Stimulated activated naive CD4-positive, alpha-beta T cell treated with Interleukin-2 at 50 U/mL for 16 hours (primary cell): ENCODE data around the gene OSGEPL1.
A peak's percentile ranks its signal among the peaks of the same experiment; 100 is the strongest.
"Not testable (repeated sequence)": the region's sequence is repeated elsewhere in the genome, so short reads cannot be mapped to it uniquely, and the experiment has no call there.

Experiments
- DNase-seq: peaks from one replicate; lab custom pipeline; 2025; lab: John Stamatoyannopoulos, UW

The OSGEPL1 gene, protein sequence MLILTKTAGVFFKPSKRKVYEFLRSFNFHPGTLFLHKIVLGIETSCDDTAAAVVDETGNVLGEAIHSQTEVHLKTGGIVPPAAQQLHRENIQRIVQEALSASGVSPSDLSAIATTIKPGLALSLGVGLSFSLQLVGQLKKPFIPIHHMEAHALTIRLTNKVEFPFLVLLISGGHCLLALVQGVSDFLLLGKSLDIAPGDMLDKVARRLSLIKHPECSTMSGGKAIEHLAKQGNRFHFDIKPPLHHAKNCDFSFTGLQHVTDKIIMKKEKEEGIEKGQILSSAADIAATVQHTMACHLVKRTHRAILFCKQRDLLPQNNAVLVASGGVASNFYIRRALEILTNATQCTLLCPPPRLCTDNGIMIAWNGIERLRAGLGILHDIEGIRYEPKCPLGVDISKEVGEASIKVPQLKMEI

GRCh38 chr2:189762551-189763298 is at the start of gene OSGEPL1:
OSGEPL1 (minus strand) TSS chr2:189762792; CDS start chr2:189761640, 1,152 bp downstream.
- DNase-seq = peak; percentile 93

DNA sequence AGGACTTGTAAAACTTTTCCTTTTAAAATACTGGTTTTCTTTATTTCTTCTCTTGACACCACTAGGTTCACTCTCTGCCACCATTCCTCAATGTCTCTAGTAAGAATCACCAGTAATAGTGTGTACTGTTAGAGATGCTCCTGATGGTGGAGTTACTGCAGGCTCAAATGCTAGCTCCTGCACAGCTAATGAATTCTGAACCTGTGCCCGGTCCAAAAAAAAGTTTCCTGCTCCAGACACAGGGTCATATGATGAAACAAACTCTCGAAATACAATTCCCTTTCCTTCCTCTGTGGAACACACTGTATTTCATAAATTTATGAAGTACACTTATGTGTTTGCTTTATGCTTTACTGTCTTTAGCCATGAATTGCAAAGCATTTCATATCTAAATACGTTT is 40.8 kb upstream of the OSGEPL1 start:
- no peak for DNase-seq

GRCh38 chr2:189802396-189802912 is 39.9 kb upstream of the OSGEPL1 start:
- no peak for DNase-seq

- DNase-seq = peak; percentile 22
Measured at GRCh38 chr2:189799531-189799930, 36.9 kb upstream of the OSGEPL1 start.

DNA sequence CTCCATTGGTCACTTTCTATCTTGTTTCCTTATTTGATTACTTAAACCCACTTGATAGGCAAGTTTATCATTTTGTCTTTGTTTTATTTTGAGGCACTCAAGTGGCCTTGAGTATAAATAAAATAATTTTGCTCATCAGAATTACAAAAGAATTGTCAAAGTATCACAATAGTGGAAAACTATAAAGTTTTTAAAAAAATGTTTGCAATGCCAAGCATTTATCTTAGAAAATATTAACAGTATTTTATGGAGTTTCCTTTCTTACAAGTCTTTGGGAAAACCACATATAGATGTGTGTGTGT is 36.4 kb upstream of the OSGEPL1 start:
- DNase-seq = no peak

DNA sequence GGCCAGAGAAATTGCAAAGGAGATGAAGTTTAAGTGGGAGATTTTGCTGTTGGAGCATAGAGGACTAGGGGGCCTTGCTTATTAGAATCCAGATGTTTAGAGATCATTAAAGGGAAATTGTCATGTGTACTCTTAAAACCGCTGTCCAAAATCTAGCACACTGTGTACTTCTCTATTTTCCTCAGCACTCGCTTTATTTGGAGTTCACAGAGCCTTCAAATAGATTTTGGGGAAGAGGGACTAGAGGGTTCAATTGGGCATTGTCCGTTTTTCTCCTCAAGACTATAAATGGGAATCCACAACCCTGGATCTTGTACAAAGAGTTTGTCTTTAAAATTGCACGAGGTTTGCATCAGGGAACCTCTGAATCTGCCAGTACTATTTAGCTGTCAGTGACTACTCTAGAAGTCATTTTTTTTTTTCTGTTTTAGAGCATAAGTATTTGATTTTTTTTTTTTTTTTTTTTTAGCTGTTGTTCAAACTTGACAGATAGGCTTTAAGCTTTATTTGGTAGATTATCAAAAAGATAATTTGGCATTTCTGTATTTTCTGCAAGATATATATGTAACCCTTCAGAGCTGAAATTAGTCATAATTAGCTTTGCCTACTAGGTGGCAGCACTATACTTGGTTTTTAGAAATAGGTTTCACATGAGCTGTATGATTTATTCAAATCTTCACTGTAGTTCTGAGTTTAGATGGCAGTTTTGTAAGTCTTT is 35.9 kb upstream of the OSGEPL1 start:
- DNase-seq = no peak

GRCh38 chr2:189797902-189798301 is 35.3 kb upstream of the OSGEPL1 start:
- DNase-seq = no peak

- DNase-seq = no peak
Measured at GRCh38 chr2:189794310-189794709, 31.7 kb upstream of the OSGEPL1 start.

DNA sequence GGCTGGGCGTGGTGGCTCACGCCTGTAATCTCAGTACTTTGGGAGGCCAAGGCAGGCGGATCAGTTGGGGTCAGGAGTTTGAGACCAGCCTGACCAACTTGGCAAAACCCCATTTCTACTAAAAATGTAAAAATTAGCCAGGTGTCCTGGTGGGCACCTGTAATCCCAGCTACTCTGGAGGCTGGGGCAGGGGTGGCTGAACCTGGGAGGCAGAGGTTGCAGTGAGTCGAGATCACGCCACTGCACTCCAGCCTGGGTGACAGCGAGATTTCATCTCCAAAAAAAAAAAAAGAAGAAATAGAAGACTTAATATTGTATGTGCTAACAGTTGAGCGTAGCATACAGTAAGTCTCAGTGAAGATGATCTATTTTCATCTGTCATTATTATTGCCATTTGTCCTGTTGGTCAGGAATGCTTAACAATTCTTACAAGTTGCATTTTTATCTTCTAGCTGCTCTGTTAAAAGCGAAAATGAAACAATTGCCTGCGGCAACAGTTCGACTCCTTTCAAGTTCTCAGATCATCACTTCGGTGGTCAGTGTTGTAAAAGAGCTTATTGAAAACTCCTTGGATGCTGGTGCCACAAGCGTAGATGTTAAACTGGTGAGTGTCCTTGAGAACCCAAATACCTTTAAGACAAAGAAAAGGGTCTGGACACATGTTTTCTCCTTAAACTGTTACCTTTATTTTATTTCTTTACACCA is 28.9 kb upstream of the OSGEPL1 start:
- DNase-seq = no peak

- peak; percentile 93 for DNase-seq
Measured at GRCh38 chr2:189783927-189784867, 21.6 kb upstream of the OSGEPL1 start, which contains the start of the genes ORMDL1 and PMS1. ORMDL1 (minus strand) TSS chr2:189784339; CDS start chr2:189782595, 1,744 bp downstream. PMS1 (plus strand) TSS chr2:189784450; CDS start chr2:189791810, 7,360 bp downstream.

DNA sequence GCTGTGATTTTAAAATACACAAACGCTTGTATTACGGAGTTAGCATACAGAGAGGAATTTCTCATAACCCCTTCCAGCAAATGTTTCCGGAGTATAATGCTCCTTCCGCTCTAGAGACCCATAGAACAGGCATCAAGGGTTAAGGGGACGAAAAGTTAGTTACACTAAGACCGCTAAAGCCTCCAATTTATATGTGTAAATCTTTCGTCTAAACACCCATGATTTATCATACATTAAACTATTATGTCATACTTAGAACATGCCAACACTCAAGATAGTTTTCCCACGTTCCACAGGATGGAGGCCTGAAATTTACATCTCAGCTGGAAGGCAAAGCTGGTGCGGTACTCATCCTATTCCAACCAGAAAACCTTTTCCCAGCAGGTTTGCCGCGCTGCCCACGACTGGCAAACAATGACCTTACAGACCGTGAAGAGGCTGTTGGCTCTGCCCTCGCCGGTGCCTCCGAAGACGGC is 20.9 kb upstream of the OSGEPL1 start:
- no peak for DNase-seq

- no peak for DNase-seq
Measured at GRCh38 chr2:189782221-189782671, 19.7 kb upstream of the OSGEPL1 start.

GRCh38 chr2:189772212-189772611 is 9.6 kb upstream of the OSGEPL1 start:
- DNase-seq = no peak

GRCh38 chr2:189770590-189771322 is 8.2 kb upstream of the OSGEPL1 start:
- DNase-seq = no peak

- DNase-seq = no peak
Measured at GRCh38 chr2:189763908-189764661, 1.5 kb upstream of the OSGEPL1 start.

- no peak for DNase-seq
Measured at GRCh38 chr2:189762229-189762550, 402 bp downstream of the OSGEPL1 start.

DNA sequence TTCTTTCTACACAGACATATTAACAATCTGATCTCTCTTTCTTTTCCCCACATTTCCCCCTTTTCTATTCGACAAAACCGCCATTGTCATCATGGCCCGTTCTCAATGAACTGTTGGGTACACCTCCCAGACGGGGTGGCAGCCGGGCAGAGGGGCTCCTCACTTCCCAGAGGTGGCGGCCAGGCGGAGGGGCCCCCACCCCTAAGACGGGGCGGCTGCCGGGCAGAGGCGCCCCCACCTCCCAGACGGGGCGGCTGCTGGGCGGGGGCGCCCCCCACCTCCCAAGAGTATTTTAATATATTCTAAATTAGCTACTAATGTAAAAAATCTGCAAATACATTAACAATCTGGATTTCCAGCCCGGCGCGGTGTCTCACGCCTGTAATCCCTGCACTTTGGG is 2.4 kb downstream of the OSGEPL1 start:
- DNase-seq = not testable (repeated sequence)

DNA sequence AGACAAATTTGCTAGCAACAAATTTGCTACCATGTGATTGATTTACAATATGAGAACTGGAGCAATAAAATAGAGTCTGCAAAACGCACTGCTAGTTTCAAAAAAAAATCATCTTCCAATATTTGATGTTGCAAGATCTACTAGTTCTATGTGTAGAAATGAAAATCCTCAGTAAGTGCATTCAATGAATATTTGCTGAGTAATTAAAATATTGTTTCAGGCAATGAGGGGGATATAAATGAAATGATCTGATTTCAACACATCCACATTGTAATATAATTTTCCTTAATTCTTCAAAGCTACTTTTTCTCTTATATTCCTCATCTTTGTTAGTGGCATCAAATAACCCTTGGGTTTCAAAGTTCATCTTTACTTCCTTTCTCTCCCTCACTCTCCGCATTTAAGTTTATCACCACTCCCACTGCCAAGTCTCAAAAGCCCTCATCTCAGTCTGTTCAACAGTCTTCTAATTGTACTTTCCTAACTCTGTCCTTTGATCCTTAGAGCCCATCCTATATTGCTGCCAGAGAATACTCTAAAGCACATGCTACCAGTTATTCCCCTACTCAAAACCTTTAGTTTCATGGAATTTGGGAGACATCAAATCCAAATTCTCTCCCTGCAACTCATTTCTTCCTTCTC is 6.2 kb downstream of the OSGEPL1 start:
- DNase-seq = no peak
